ENCODE results near the gene NPTX2. TPM values are rescaled to one million over a fixed set of nuclear protein-coding genes. Genes with fewer than 3 reads are reported as not detected.

The NPTX2 gene
- total RNA-seq, 1 donor from 2014 or later, result 0.40 TPM

GRCh38 chr7:98678215-98678614 lies 61.1 kb downstream of the NPTX2 start:
- no peak for DNase-seq (ENCODE audit: low read depth)
- H3K4me3 ChIP-seq (ENCODE audit: low read depth, low read length), result no peak overlapping the region
- TF ChIP-seq, protein P1, sequence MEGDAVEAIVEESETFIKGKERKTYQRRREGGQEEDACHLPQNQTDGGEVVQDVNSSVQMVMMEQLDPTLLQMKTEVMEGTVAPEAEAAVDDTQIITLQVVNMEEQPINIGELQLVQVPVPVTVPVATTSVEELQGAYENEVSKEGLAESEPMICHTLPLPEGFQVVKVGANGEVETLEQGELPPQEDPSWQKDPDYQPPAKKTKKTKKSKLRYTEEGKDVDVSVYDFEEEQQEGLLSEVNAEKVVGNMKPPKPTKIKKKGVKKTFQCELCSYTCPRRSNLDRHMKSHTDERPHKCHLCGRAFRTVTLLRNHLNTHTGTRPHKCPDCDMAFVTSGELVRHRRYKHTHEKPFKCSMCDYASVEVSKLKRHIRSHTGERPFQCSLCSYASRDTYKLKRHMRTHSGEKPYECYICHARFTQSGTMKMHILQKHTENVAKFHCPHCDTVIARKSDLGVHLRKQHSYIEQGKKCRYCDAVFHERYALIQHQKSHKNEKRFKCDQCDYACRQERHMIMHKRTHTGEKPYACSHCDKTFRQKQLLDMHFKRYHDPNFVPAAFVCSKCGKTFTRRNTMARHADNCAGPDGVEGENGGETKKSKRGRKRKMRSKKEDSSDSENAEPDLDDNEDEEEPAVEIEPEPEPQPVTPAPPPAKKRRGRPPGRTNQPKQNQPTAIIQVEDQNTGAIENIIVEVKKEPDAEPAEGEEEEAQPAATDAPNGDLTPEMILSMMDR (conservative IDR thresholded peaks at IDR 0.05; ENCODE audit: low read depth, low read length), result no peak

Other genes with a start within 250 kb of the NPTX2 start
- gene BAIAP2L1, start 216.2 kb upstream of the NPTX2 start, total RNA-seq, result 25.3 and 46.8 TPM in 2 replicates